Measurements from ENCODE around the gene ITPKC.

Gene ITPKC

GRCh38 chr19:40690050-40690692 lies 26.7 kb upstream of the ITPKC start, which contains the start of gene NUMBL:
TSS of gene NUMBL (minus strand) at chr19:40690651. CDS start at chr19:40690483, 168 bp downstream.
- peaks cover 2% of the 10 kb centered on the region; the same call in 1 of the 2 replicates for H3K4me1 ChIP-seq (ENCODE audit: control insufficient read depth, insufficient read depth, low read length)
- H3K4me3 ChIP-seq (ENCODE audit: low read length): peak within 1 kb of the TSS; percentile 62; the same call in 1 of the 2 replicates
- no peak for DNase-seq (ENCODE audit: low read depth, low spot score)
- no peaks in the 10 kb centered on the region for H3K9me3 ChIP-seq (ENCODE audit: control insufficient read depth, insufficient read depth, low read length)
- no peaks in the 10 kb centered on the region for H3K27me3 ChIP-seq (ENCODE audit: control insufficient read depth, insufficient read depth, low read length)
- WGBS (ENCODE audit: insufficient coverage, insufficient read length): no CpG with 5 or more reads among the region's 50 CpGs
- H3K36me3 ChIP-seq (ENCODE audit: control insufficient read depth, insufficient read depth, low read length): peaks cover 13% of the 10 kb centered on the region
- H3K27ac ChIP-seq (ENCODE audit: low read length): no peak within 1 kb of the TSS

GRCh38 chr19:40690693-40691420 lies 26.1 kb upstream of the ITPKC start:
- H3K27ac ChIP-seq (ENCODE audit: low read length): no peak overlapping the region
- H3K4me1 ChIP-seq (ENCODE audit: control insufficient read depth, insufficient read depth, low read length): peaks cover 2% of the 10 kb centered on the region; the same call in 1 of the 2 replicates
- peak overlapping the region; percentile 62; the same call in 1 of the 2 replicates for H3K4me3 ChIP-seq (ENCODE audit: low read length)
- H3K27me3 ChIP-seq (ENCODE audit: control insufficient read depth, insufficient read depth, low read length): no peaks in the 10 kb centered on the region
- H3K36me3 ChIP-seq (ENCODE audit: control insufficient read depth, insufficient read depth, low read length): peaks cover 7% of the 10 kb centered on the region
- WGBS (ENCODE audit: insufficient coverage, insufficient read length): no CpG with 5 or more reads among the region's 56 CpGs
- no peaks in the 10 kb centered on the region for H3K9me3 ChIP-seq (ENCODE audit: control insufficient read depth, insufficient read depth, low read length)
- DNase-seq (ENCODE audit: low read depth, low spot score): no peak

- Histone ChIP-seq H3K27ac (ENCODE audit: low read length) (no peak overlapping the region), H3K27me3 (ENCODE audit: control insufficient read depth, insufficient read depth, low read length) (no peaks in the 10 kb centered on the region), H3K9me3 (ENCODE audit: control insufficient read depth, insufficient read depth, low read length) (no peaks in the 10 kb centered on the region), H3K4me3 (ENCODE audit: low read length) (no peak overlapping the region; the same call in 1 of the 2 replicates), H3K36me3 (ENCODE audit: control insufficient read depth, insufficient read depth, low read length) (peaks cover 3% of the 10 kb centered on the region), H3K4me1 (ENCODE audit: control insufficient read depth, insufficient read depth, low read length) (peaks cover 2% of the 10 kb centered on the region; the same call in 1 of the 2 replicates)
- no peak for DNase-seq (ENCODE audit: low read depth, low spot score)
- WGBS (ENCODE audit: insufficient coverage, insufficient read length): no CpG with 5 or more reads among the region's 24 CpGs
Observed at GRCh38 chr19:40691421-40692211, 25.3 kb upstream of the ITPKC start.

GRCh38 chr19:40692212-40692551 lies 24.7 kb upstream of the ITPKC start:
- Histone ChIP-seq H3K27me3 (ENCODE audit: control insufficient read depth, insufficient read depth, low read length) (no peaks in the 10 kb centered on the region), H3K36me3 (ENCODE audit: control insufficient read depth, insufficient read depth, low read length) (peaks cover 3% of the 10 kb centered on the region), H3K4me1 (ENCODE audit: control insufficient read depth, insufficient read depth, low read length) (peaks cover 2% of the 10 kb centered on the region; the same call in 1 of the 2 replicates), H3K4me3 (ENCODE audit: low read length) (no peak overlapping the region), H3K27ac (ENCODE audit: low read length) (no peak overlapping the region), H3K9me3 (ENCODE audit: control insufficient read depth, insufficient read depth, low read length) (no peaks in the 10 kb centered on the region)
- WGBS (ENCODE audit: insufficient coverage, insufficient read length): no CpG with 5 or more reads among the region's 14 CpGs
- no peak for DNase-seq (ENCODE audit: low read depth, low spot score)

GRCh38 chr19:40693150-40693788 lies 23.6 kb upstream of the ITPKC start:
- Histone ChIP-seq H3K36me3 (ENCODE audit: control insufficient read depth, insufficient read depth, low read length) (peaks cover 3% of the 10 kb centered on the region), H3K9me3 (ENCODE audit: control insufficient read depth, insufficient read depth, low read length) (no peaks in the 10 kb centered on the region)
- no CpG with 5 or more reads among the region's 11 CpGs for WGBS (ENCODE audit: insufficient coverage, insufficient read length)

GRCh38 chr19:40693896-40694295 lies 23.0 kb upstream of the ITPKC start:
- Histone ChIP-seq H3K27ac (ENCODE audit: low read length) (no peak overlapping the region), H3K9me3 (ENCODE audit: control insufficient read depth, insufficient read depth, low read length) (no peaks in the 10 kb centered on the region), H3K36me3 (ENCODE audit: control insufficient read depth, insufficient read depth, low read length) (peaks cover 3% of the 10 kb centered on the region), H3K4me3 (ENCODE audit: low read length) (no peak overlapping the region), H3K4me1 (ENCODE audit: control insufficient read depth, insufficient read depth, low read length) (peaks cover 2% of the 10 kb centered on the region; the same call in 1 of the 2 replicates), H3K27me3 (ENCODE audit: control insufficient read depth, insufficient read depth, low read length) (no peaks in the 10 kb centered on the region)
- DNase-seq (ENCODE audit: low read depth, low spot score): no peak
- no CpG with 5 or more reads among the region's 4 CpGs for WGBS (ENCODE audit: insufficient coverage, insufficient read length)

More at GRCh38 chr19:40693150-40693788, 23.6 kb upstream of the ITPKC start:
- Histone ChIP-seq H3K27me3 (ENCODE audit: control insufficient read depth, insufficient read depth, low read length) (no peaks in the 10 kb centered on the region), H3K4me1 (ENCODE audit: control insufficient read depth, insufficient read depth, low read length) (peaks cover 2% of the 10 kb centered on the region; the same call in 1 of the 2 replicates), H3K4me3 (ENCODE audit: low read length) (no peak overlapping the region), H3K27ac (ENCODE audit: low read length) (no peak overlapping the region)
- DNase-seq (ENCODE audit: low read depth, low spot score): no peak

GRCh38 chr19:40695881-40696280 lies 21.0 kb upstream of the ITPKC start:
- WGBS (ENCODE audit: insufficient coverage, insufficient read length): no CpG with 5 or more reads among the region's 5 CpGs
- H3K4me1 ChIP-seq (ENCODE audit: control insufficient read depth, insufficient read depth, low read length): no peaks in the 10 kb centered on the region; the same call in 1 of the 2 replicates
- H3K4me3 ChIP-seq (ENCODE audit: low read length): no peak overlapping the region
- no peak for DNase-seq (ENCODE audit: low read depth, low spot score)
- no peaks in the 10 kb centered on the region for H3K9me3 ChIP-seq (ENCODE audit: control insufficient read depth, insufficient read depth, low read length)
- no peaks in the 10 kb centered on the region for H3K27me3 ChIP-seq (ENCODE audit: control insufficient read depth, insufficient read depth, low read length)
- no peak overlapping the region for H3K27ac ChIP-seq (ENCODE audit: low read length)
- peaks cover 9% of the 10 kb centered on the region for H3K36me3 ChIP-seq (ENCODE audit: control insufficient read depth, insufficient read depth, low read length)

GRCh38 chr19:40697007-40697406 lies 19.9 kb upstream of the ITPKC start:
- no peak overlapping the region for H3K27ac ChIP-seq (ENCODE audit: low read length)
- H3K27me3 ChIP-seq (ENCODE audit: control insufficient read depth, insufficient read depth, low read length): no peaks in the 10 kb centered on the region
- WGBS (ENCODE audit: insufficient coverage, insufficient read length): no CpG with 5 or more reads among the region's 6 CpGs
- no peaks in the 10 kb centered on the region for H3K9me3 ChIP-seq (ENCODE audit: control insufficient read depth, insufficient read depth, low read length)
- H3K36me3 ChIP-seq (ENCODE audit: control insufficient read depth, insufficient read depth, low read length): peaks cover 14% of the 10 kb centered on the region
- no peak overlapping the region for H3K4me3 ChIP-seq (ENCODE audit: low read length)
- H3K4me1 ChIP-seq (ENCODE audit: control insufficient read depth, insufficient read depth, low read length): no peaks in the 10 kb centered on the region; the same call in 1 of the 2 replicates
- DNase-seq (ENCODE audit: low read depth, low spot score): no peak

- Histone ChIP-seq H3K4me1 (ENCODE audit: control insufficient read depth, insufficient read depth, low read length) (no peaks in the 10 kb centered on the region; the same call in none of the 2 replicates), H3K9me3 (ENCODE audit: control insufficient read depth, insufficient read depth, low read length) (no peaks in the 10 kb centered on the region), H3K27ac (ENCODE audit: low read length) (no peak overlapping the region), H3K27me3 (ENCODE audit: control insufficient read depth, insufficient read depth, low read length) (no peaks in the 10 kb centered on the region), H3K36me3 (ENCODE audit: control insufficient read depth, insufficient read depth, low read length) (peaks cover 25% of the 10 kb centered on the region), H3K4me3 (ENCODE audit: low read length) (no peak overlapping the region)
- DNase-seq (ENCODE audit: low read depth, low spot score): no peak
- no CpG with 5 or more reads among the region's 9 CpGs for WGBS (ENCODE audit: insufficient coverage, insufficient read length)
Observed at GRCh38 chr19:40700083-40700482, 16.8 kb upstream of the ITPKC start.

GRCh38 chr19:40701758-40702157 lies 15.2 kb upstream of the ITPKC start:
- Histone ChIP-seq H3K4me1 (ENCODE audit: control insufficient read depth, insufficient read depth, low read length) (no peaks in the 10 kb centered on the region; the same call in none of the 2 replicates), H3K9me3 (ENCODE audit: control insufficient read depth, insufficient read depth, low read length) (no peaks in the 10 kb centered on the region), H3K36me3 (ENCODE audit: control insufficient read depth, insufficient read depth, low read length) (peaks cover 26% of the 10 kb centered on the region), H3K4me3 (ENCODE audit: low read length) (no peak overlapping the region), H3K27me3 (ENCODE audit: control insufficient read depth, insufficient read depth, low read length) (no peaks in the 10 kb centered on the region), H3K27ac (ENCODE audit: low read length) (no peak overlapping the region)
- no CpG with 5 or more reads among the region's 6 CpGs for WGBS (ENCODE audit: insufficient coverage, insufficient read length)
- DNase-seq (ENCODE audit: low read depth, low spot score): no peak

Data from iPS DF 6.9 (cell line).